GM21515 (cell line): ENCODE data around the gene SND1.

ENCODE experiments used
- ATAC-seq: cut with Tn5 transposase; IDR thresholded peaks from one replicate; pipeline ENCODE4 v1.9.1; 2021; ENCODE audit not compliant: unreplicated experiment

SND1 gene

DNA sequence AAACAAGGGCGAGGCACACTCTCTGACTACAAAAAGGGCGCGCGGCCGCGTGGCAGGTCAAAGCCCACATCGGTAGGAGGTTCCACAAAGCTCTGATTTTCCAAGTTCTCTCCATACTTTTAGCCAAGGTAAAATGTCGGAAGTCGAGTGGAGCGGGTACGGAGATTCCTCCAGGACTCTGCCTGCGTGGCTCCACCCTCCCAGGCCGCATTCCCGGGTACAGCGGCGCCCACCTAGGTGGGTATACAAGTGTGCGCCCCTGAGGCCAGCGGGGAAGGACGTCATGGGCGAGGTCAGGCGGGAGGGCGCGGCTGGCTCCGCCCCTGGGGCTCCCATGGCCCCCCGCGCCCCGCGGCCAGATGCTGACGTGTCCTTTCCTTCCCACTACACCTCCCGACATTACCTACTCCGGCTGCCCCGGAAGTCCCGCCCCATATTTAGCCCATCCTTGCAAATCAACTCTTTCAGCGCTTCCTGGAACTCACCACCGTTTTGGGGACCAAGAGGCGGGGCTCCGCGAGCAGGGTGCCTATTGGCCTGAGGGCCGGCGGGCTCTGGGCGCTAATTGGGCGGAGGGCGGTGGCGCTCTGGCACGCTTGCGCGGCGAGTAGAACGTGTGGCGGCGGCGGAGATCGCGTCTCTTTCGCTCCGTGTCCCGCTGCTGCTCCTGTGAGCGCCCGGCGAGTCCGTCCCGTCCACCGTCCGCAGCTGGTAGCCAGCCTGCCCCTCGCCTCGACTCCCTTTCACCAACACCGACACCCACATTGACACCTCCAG is at the start of gene SND1:
Gene SND1, plus strand, starts transcription at position 639 of the 777 bp plus-strand sequence. CDS start 180 bp downstream, outside the sequence.
- peak; percentile 97 for ATAC-seq

DNA sequence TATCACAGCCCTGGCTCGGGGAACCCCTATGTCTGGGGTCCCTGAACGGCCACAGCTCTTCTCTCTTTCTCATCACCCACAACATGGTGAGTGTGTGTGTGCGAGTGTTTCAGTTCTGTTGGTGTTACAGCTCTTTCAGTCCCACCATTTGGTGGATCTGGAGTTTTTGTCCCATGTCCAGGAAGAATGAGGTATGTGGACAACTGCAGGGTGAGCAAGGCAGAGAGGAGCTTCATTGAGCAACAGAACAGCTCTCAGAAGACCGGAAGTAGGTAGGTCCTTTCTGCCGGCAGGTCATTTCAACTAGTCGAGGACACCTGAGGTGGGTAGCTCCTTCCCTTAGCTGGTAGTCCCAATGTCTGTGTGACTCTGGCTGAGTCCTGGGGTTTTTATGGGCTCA is 43.5 kb upstream of the SND1 start:
- ATAC-seq, result no peak

DNA sequence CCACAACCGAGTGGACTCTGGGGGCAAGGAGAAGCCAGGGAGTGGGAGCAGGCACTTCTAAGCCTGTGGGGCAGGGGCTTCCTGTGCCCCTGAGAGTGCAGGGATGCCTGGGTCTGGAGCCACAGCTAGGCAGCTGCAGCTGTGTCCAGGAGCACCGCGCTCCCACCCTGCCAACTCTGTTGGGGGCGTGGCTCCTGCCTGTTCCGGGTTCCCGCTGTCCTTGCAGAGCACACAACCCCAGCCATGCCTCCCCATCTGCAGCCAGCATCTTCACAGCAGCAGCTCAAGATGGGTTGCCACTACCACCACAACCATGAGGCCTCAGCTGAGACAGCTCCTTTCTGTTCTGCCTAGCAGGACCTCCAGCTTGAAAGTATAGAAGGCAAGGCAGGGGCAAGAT is 42.7 kb upstream of the SND1 start:
- no peak for ATAC-seq

DNA sequence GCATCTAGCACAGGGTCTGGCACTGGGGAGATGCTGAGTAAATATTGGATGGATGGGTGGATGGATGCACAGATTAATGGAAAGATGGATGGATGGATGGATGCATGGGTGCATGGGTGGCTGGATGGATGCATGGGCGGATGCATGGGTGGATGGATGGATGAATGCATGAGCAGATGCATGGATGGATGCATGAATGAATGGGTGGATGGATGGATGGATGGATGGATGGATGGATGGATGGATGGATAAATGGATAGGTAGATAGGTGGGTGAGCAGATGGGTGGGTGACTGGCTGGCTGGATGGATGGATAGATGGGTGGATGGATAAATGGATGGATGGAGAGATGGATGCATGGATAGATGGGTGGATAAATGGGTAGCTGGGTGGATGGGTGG is 39.7 kb upstream of the SND1 start:
- ATAC-seq, result no peak

DNA sequence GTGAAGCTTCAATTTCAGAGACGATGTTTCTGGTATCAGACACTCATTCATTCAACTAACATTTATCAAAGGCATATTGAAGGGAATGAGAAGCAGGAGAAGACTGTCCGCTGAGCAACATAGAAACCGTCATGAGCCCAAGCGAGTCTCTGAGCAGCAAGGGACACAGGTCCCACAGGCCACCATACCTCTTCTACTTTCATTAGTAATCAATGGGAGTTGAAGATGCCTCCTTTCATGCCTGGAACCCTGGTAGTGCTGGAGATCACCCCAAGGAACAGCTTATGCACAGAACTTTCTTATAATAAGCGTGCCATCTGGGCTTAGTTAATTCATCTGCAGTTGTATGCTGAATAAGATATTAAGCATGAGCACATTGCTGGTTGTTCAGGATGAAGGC is 35.3 kb upstream of the SND1 start:
- ATAC-seq, result no peak

DNA sequence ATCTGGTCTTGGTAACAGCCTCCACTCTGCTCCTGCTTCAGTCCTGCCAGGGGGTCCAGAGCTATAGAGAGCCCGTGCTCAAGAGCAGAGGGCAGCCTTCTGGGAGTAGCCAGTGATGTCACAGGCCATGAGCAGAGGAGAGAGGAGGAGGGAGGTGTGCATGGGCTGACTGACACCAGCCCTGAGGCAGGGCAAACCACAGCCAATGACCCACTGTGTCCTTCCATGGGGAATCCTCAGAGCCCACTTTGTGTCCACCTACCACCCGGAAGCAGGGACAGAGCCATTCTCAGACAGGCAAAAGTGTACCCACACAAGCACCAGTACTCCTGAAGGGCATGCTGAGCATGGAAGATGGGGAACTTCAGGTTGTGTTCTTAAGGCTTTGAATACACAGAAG is 34.0 kb upstream of the SND1 start, which contains the start of gene PAX4:
Gene PAX4, minus strand, starts transcription at position 101 of the 400 bp plus-strand sequence. CDS start 2,214 bp downstream, outside the sequence.
- ATAC-seq, result no peak

DNA sequence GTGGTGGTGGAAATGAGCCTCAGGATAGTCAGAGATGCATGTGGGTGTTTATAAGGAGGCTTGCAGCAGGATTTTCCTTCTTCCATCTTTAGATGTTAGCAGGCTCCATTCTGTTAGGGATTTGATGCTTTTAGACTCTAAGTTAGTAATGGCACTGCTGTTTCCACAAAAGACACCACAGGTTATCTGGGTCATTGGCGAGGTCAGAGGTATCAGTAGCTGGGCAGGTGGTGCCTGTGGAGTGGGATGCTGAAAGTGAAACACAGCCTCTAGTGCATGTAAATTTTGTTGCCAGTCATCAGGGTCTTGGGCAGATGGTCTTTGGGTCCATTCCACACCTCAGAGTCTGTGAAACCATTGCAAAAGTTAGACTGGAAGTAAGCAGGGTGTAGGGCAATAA is 33.2 kb upstream of the SND1 start:
- no peak for ATAC-seq

DNA sequence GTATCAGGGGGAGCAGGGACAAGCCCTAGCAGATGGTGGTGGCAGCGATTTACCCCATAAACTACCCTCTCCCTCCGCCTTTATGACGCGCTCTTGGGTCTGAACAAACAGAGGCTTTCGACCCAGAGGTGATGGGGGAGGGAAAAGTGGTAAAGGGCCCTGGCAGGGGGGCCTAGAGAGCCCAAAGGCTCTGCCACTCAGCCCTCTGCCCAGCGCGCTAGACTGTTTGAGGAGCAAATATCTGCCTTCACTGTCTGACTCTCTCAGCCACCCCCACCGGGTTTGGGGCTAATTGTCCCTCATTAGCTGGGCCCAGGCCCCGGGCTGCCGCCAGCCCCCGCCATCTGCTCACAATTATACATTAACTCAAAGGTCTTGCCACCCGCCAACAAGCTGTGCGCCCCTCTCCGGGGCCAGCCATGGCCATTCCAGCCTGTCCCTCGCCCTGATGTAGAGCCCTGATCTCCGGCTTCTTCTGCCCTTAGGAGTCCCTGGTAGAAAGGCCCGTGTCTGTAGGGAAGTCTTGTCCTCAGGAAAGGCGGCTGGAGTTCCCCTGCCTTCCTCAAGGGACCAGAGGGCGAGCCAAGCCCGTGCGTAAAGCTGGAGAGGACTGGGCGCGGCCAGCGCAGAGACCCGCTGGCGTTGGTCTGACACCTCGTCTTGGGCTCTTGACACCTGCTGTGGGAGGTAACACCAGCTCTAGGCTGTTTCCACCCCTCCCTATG is 32.2 kb upstream of the SND1 start:
- no peak for ATAC-seq

DNA sequence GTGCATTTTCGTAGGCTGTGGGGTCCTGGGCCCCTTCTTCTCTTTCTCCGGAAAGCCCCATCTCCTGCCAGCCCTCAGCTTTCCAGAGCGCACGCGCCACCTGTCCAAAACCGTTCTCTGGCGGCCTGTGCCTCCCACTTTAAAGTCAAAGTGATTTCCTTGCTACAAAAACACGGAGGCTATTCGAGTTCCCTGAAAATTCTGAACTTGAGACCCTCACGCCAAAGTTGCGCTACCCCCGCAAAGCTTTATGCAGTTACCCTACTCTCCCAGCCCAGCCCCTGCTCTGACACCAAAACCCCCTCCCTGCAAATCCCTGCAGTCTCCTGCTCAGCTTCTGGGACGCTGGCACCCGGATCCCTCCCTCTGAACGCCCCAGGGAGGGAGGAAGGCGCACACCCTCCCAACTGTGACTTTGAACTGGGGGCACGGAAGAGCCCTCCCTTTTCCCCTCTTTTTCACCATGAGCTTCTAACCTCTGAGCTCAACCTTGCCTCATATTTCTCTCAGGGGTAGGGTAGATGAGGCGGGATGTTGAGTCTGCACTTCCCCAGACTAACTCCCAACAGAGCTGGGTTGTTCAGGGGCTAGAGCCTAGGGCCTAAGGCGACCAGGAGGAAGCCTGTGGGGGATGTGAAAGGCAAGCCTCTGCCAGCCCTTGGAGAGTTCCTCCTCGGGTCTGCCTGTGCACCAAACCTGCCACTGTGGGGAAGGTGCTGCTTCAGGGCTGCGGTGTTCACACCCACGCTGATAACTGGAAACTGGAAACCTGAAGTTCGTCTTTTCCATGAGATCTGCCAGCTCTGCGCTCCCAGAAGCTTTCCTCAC is 31.4 kb upstream of the SND1 start:
- no peak for ATAC-seq

DNA sequence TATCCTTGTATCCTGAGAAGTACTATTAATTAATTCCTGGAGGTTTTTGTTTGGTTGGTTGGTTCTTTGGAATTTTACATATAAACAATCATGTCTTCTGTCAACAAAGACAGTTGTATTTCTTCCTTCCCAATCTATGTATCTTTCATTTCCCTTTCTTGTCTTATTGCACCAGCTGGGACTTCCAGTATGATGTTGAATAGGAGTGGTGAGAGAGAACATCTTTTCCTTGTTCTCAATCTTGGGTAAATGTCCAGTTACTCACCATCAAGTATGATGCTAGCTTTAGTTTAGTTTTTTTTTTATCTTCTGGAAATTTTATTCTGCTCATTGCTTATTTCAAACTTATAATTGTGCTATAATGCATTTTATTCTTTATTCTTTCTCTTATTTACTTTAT is 26.7 kb upstream of the SND1 start:
- ATAC-seq, result no peak

DNA sequence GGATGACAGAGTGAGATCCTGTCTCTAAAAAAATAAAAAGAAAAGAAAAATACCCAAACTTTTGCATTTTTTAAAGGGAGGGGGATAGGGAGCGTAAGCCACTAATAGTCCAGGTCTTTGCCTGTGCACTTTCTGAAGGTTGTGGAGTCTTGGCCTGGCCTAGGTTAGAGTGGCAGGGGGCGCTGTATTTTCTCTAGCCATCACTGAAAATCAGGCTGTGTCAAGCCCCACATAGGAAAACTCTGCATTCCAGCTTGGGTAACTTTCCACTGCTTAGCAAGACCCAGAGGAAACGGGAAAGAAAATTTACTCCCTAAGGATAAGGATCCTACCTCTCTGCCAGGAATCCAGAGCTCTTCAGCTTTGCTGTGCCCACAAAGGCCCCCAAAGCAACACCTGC is 23.5 kb upstream of the SND1 start:
- no peak for ATAC-seq

DNA sequence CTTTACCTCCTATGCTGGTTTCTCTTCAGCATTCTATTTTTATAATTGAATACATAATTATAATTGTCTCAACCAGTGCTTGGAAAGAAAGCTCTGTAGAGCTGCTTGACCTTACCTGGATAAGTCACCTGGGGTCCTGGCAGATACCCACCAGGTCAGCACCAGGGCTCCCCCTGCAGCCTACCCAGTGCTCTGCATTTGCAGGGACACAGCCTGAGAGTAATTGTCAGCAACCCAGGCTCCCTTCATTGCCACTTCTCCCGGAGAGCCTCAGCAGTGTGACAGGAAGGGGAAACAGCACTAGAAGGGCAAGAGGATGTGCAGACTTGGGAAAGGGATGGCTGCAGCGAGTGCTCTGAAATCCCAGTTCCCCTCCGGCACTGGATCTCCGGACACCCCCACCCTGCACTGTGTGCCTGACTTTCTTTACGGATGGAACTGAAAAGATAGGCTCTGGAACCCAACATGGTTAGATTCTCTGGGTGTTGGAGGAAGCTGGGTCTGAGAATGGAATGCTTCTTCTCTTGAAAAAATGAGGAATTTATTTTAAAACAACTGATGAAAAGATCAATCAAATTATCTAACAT is 22.6 kb upstream of the SND1 start:
- peak; percentile 62 for ATAC-seq

DNA sequence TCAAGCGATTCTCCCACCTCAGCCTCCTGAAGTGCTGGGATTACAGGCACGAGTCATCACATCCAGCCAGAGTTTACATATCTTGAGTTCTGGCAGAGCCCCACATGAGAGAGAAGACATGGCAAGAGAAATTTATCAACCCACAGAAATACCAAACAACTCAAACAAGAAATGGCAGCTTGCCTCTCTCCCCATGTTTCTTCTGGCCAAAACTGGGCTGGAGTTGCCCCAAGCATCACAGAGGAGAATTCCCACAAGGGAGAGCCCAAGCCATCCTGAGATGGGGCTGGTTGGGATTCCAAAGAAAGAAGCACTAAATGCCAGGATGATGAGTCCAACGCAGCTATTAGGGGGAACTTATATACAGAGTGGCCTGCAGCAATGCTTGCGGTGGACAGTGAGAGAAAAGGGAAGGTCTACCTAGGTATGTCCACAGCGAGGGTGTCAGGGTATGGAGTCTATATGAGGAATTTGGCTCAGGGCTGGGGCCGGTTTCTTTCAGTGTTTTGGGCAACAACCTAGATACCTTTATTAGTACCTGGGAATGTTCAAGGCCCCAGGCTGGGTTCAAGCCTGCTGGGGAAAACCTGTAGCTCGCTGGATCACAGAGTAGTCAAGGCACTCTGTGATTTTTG is 19.6 kb upstream of the SND1 start:
- no peak for ATAC-seq

DNA sequence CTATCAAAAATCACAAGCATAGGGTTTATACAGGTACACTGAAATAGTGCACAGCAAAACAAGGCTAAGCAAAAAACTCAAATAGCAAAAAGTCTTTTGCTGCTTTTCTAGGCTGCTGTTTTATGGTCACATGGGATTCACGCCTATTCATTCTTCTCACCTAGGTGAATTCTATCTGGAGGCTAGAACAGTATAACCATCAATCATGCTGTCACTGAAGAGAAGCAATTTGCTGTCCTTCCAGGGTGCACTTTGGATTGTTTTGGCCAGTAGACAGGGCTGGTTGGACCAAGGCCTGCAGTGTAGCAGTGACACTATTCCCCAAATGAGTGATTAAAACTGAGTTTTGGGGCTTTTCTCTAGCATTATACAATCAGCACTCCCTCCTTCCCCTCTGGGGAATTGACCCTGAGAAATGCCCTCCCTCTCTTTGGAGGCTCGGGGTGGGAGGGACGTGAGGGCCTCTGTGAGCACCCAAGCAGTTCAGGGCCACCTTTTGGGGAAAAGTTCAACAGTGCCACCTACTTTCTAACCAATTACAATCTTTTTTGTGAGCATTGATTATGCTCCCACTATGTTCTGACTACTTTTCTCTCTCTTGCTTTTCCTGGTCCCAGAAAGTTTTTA is 16.2 kb upstream of the SND1 start:
- ATAC-seq, result no peak

DNA sequence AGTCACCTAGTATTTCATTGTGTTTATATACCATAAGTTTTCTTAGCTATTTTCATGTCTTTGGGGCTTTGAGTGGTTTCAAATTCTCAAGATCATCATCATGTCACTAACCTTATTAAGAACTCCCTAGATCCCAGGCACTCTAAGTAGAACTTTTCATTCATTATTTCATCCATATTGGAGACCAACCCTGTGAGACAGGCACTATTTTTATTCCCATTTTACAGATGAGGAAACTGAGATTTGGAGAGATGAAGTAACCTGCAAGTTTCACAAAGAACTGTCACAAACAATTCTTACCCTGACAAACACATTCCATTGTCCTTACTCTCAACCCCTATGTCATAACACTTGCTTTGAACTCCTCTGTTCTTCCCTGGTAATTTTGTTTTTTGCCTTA is 13.8 kb upstream of the SND1 start:
- ATAC-seq, result no peak

DNA sequence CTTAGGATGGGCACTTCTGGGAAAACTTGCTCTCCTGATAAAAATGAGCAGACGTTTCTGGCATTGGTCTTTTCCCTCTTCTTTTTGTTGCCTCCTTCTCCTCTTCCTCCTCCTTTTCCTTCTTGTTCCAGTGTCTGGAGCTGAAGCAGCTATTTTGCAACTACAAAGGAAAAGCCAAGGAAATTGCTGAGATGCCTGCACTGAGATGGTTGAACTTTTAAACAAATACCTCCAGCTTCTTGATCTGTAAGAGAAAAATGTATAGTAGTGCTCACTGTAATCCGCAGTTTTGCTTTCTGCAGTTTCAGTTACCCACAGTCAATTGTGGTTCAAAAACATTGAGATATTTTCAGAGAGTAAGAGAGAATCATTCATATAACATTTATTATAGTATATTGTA is 7.5 kb upstream of the SND1 start:
- no peak for ATAC-seq

DNA sequence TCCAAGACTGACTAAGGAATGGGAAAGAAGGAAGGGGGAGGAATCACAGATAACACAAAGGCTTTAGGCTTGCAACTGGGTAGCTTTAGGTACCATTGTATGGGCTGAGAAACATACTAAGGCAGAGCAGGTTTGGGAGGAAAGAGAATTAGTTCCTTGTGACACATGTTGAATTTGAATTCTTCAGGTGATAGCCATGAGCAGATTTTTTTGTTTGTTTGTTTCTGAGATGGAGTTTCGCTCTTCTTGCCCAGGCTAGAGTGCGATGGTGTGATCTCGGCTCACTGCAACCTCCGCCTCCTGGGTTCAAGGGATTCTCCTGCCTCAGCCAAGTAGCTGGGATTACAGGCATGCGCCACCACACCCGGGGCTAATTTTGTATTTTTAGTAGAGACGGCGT is 4.4 kb upstream of the SND1 start:
- ATAC-seq, result no peak

DNA sequence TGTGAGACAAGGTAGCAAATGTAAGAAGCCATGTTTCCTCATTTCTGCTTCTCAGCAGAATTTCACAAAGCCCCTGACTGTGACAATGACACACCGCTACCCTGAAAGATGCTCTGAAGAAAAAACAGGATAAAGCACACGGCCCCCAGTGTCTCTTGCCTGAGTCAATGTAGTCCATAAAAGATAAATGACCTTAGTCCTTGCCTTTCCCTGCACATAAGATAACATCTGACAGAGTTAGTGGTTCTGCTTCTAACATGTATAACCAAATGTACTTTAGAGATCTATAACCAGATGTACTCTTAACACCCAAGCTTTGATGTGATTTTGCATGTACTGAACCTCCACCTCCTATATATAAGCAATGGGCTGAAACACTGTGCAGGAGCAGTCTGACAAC is 3.0 kb upstream of the SND1 start:
- ATAC-seq, result no peak

DNA sequence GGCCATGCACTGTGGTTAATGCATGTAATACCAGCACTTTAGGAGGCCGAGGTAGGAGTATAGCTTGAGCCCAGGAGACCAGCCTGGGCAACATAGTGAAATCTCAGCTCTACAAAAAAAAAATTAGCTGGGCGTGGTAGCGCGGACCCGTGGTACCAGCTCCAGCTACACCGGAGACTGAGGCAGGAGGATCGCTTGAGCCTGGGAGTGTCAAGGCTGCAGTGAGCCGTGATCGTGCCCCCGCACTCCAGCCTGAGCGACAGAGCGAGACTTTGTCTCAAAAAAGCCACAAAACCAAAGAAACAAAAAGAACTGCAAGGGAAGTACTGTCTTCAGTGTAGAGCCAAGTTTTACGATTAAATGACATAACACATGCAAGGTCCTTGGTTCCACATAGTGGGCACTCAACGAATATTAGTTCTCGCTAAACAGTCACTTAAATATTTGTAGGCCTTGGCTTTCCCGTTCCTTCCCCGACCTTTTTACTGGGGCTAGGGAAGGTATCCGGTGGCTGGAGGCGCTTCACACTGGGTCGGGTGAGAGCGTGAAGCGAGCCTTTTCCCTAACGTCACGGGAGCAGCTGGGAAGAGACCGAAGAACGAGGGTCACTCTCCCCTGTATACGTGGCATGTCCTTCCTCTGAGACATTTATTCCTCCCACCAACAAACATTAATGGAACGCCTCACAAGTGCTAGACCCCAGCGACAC is 993 bp upstream of the SND1 start:
- ATAC-seq, result peak; percentile 0
